Measurements from ENCODE around the gene RUFY3. TPM values are rescaled to one million over a fixed set of nuclear protein-coding genes. Genes with fewer than 3 reads are reported as not detected.

Gene RUFY3
- polyA plus RNA-seq, 3 donors, result 11.1 to 37.3 (median 12.5) TPM

- peak overlapping the region; percentile 90 to 92 for H3K27ac ChIP-seq (ENCODE audit: low read depth in 1 of 2, low read length in 2 of 2)
- H3K4me2 ChIP-seq (replicated peaks; ENCODE audit: extremely low read depth, low read length, poor library complexity, severe bottlenecking), result peak overlapping the region; percentile 81
- H3K27me3 Mint-ChIP-seq (ENCODE audit: low read depth in 3 of 3), result no peaks in the 10 kb centered on the region
- H3K9me3 ChIP-seq (replicated peaks in 1 of 2; ENCODE audit: control insufficient read depth in 1 of 2, insufficient read depth in 1 of 2, low read length in 2 of 2), result no peaks in the 10 kb centered on the region
- peak overlapping the region; percentile 67 to 85 for H3K4me3 Mint-ChIP-seq
- no peaks in the 10 kb centered on the region for H3K9me3 Mint-ChIP-seq
- peak overlapping the region in 2 of 3 experiments; percentile 0 to 67 for H3K4me3 ChIP-seq (replicated peaks in 1 of 3; ENCODE audit: low read depth in 2 of 3, low read length in 3 of 3)
- H2AFZ ChIP-seq (ENCODE audit: insufficient read depth, low read depth, low read length, poor library complexity, severe bottlenecking), result no peak overlapping the region
- peaks cover 66% of the 10 kb centered on the region for H3K4me1 Mint-ChIP-seq
- peak overlapping the region; percentile 55 for H3K9ac ChIP-seq (ENCODE audit: insufficient read depth, low read length, poor library complexity, severe bottlenecking)
- intact Hi-C loops (cut with micrococcal nuclease), result no loop called here
- no peaks in the 10 kb centered on the region for H3K36me3 ChIP-seq (replicated peaks in 1 of 2; ENCODE audit: control insufficient read depth in 1 of 2, insufficient read depth in 2 of 2, low read length in 2 of 2)
- DNase-seq, result peak; percentile 65 to 84 (median 66)
- WGBS (ENCODE audit: insufficient coverage), result 90% methylated on average over 2 of the region's 7 CpGs
- no peaks in the 10 kb centered on the region for H4K20me1 ChIP-seq (ENCODE audit: insufficient read depth, low read length)
- peaks cover 0 to 4% of the 10 kb centered on the region in 2 donors for H3K36me3 Mint-ChIP-seq
- H3K27me3 ChIP-seq (ENCODE audit: control insufficient read depth in 2 of 2, insufficient read depth in 2 of 2, low read length in 2 of 2), result no peaks in the 10 kb centered on the region
- peaks cover 54 to 61% of the 10 kb centered on the region in 2 donors for H3K4me1 ChIP-seq (ENCODE audit: control insufficient read depth in 1 of 2, insufficient read depth in 2 of 2, low read length in 2 of 2)
- TF ChIP-seq CTCF (IDR thresholded peaks at IDR 0.05), result no peak
- H3K79me2 ChIP-seq (ENCODE audit: insufficient read depth, low read length), result peaks cover 74% of the 10 kb centered on the region
- H3K27ac Mint-ChIP-seq, result peak overlapping the region; percentile 93 to 99 (median 98)
These were observed 8.2 kb upstream of the RUFY3 start for GRCh38 chr4:70713453-70714078.

GRCh38 chr4:70714079-70714887, 7.5 kb upstream of the RUFY3 start:
- Histone ChIP-seq H3K27ac (ENCODE audit: low read depth in 1 of 2, low read length in 2 of 2) (peak overlapping the region; percentile 90 to 92), H3K79me2 (ENCODE audit: insufficient read depth, low read length) (peaks cover 74% of the 10 kb centered on the region), H3K36me3 (replicated peaks in 1 of 2; ENCODE audit: control insufficient read depth in 1 of 2, insufficient read depth in 2 of 2, low read length in 2 of 2) (no peaks in the 10 kb centered on the region), H2AFZ (ENCODE audit: insufficient read depth, low read depth, low read length, poor library complexity, severe bottlenecking) (no peak overlapping the region), H3K9me3 (replicated peaks in 1 of 2; ENCODE audit: control insufficient read depth in 1 of 2, insufficient read depth in 1 of 2, low read length in 2 of 2) (no peaks in the 10 kb centered on the region), H3K27me3 (ENCODE audit: control insufficient read depth in 2 of 2, insufficient read depth in 2 of 2, low read length in 2 of 2) (no peaks in the 10 kb centered on the region), H3K4me3 (replicated peaks in 1 of 3; ENCODE audit: low read depth in 2 of 3, low read length in 3 of 3) (peak overlapping the region in 1 of 3 experiments; percentile 67), H3K9ac (ENCODE audit: insufficient read depth, low read length, poor library complexity, severe bottlenecking) (peak overlapping the region; percentile 28), H3K4me1 (ENCODE audit: control insufficient read depth in 1 of 2, insufficient read depth in 2 of 2, low read length in 2 of 2) (peaks cover 58 to 67% of the 10 kb centered on the region in 2 donors), H3K4me2 (replicated peaks; ENCODE audit: extremely low read depth, low read length, poor library complexity, severe bottlenecking) (peak overlapping the region; percentile 81), H4K20me1 (ENCODE audit: insufficient read depth, low read length) (no peaks in the 10 kb centered on the region)
- TF ChIP-seq CTCF (IDR thresholded peaks at IDR 0.05), result no peak
- no CpG with 5 or more reads among the region's 5 CpGs for WGBS (ENCODE audit: insufficient coverage)
- Mint-ChIP-seq H3K9me3 (no peaks in the 10 kb centered on the region), H3K36me3 (peaks cover 0 to under 1% of the 10 kb centered on the region in 2 donors), H3K4me1 (peaks cover 70% of the 10 kb centered on the region), H3K27me3 (ENCODE audit: low read depth in 3 of 3) (no peaks in the 10 kb centered on the region), H3K27ac (peak overlapping the region; percentile 93 to 99 (median 98)), H3K4me3 (peak overlapping the region in 1 of 2 donors; percentile 85)
- peak; percentile 70 to 92 (median 76) for DNase-seq
- intact Hi-C loops (cut with micrococcal nuclease), result no loop called here

All from CD14-positive monocyte (primary cell).